T-cell (primary cell): Measurements from ENCODE around the gene IFI6. TPM values are rescaled to one million over a fixed set of nuclear protein-coding genes. Genes with fewer than 3 reads are reported as not detected.

Source experiments
- ATAC-seq, 4 experiments: fragments of 200-7000 bp in 3 of 4; fragments of 150-1000 bp in 1 of 4; cut with Tn5 transposase; replicated peaks in 1 of 4; 1 replicate in 3 of 4; 2 replicates in 1 of 4; pipeline ENCODE4 v1.10.0; 2021; ENCODE audit warnings: moderate library complexity in 3 of 4, mild to moderate bottlenecking in 2 of 4, moderate number of reproducible peaks in 1 of 4
- CTCF ChIA-PET, 2 donors: fragments of 300-600 bp; sonication (Branson Sonifier 250); formaldehyde crosslinking; loops; one replicate each; lab custom pipeline; 2022; ENCODE audit warnings: antibody characterized with exemption in 2 of 2; lab: Charles Lee
- POLR2A ChIA-PET, 2 donors: fragments of 300-600 bp; sonication (Branson Sonifier 250); formaldehyde crosslinking; loops; one replicate each; lab custom pipeline; 2022; ENCODE audit warnings: antibody characterized with exemption in 2 of 2; lab: Charles Lee
- DNase-seq, 35 experiments: peaks; one replicate each; pipeline versions ENCODE4 v3.0.0 to v3.0.0-alpha.2; 2013 to 2023
- H3K27ac ChIP-seq: one replicate; pipeline ENCODE4 v1.5.1; 2013; ENCODE audit warnings: low read length
- H3K27me3 ChIP-seq, 2 experiments: replicated peaks in 1 of 2; 1 replicate in 1 of 2; 2 replicates in 1 of 2; pipeline versions ENCODE4 v1.6.1 to v1.7.0; 2013; ENCODE audit warnings: low read length in 1 of 2, mixed read lengths in 1 of 2; ENCODE audit not compliant: control insufficient read depth in 2 of 2, insufficient read depth in 2 of 2; ENCODE audit errors: extremely low read depth in 1 of 2
- H3K36me3 ChIP-seq, 2 donors: 1 replicate in 1 of 2; 2 replicates in 1 of 2; pipeline versions ENCODE4 v1.6.1 to v1.7.0; 2013; ENCODE audit warnings: low read length in 1 of 2; ENCODE audit not compliant: control insufficient read depth in 2 of 2, insufficient read depth in 1 of 2; ENCODE audit errors: extremely low read depth in 1 of 2
- H3K4me1 ChIP-seq, 2 experiments: 1 replicate in 1 of 2; 2 replicates in 1 of 2; pipeline versions ENCODE4 v1.6.1 to v1.7.0; 2013; ENCODE audit warnings: low read length in 2 of 2, mixed read lengths in 1 of 2; ENCODE audit not compliant: insufficient read depth in 2 of 2, control insufficient read depth in 1 of 2; ENCODE audit errors: extremely low read depth in 1 of 2
- H3K4me3 ChIP-seq, 2 donors: 1 replicate in 1 of 2; 2 replicates in 1 of 2; pipeline versions ENCODE4 v1.5.1 to v1.7.0; 2013; ENCODE audit warnings: mild to moderate bottlenecking in 2 of 2, low read length in 1 of 2, moderate library complexity in 1 of 2; ENCODE audit not compliant: control insufficient read depth in 1 of 2; ENCODE audit errors: extremely low read depth in 1 of 2
- H3K9me3 ChIP-seq: 2 replicates; pipeline ENCODE4 v1.7.0; 2013
- H3K27ac Mint-ChIP-seq, 2 donors: one replicate each; pipeline ENCODE4 v1.8.0; 2020 to 2021; ENCODE audit warnings: mild to moderate bottlenecking in 2 of 2, mixed read lengths in 2 of 2
- H3K27me3 Mint-ChIP-seq, 2 donors: one replicate each; pipeline ENCODE4 v1.8.0; 2021 to 2022; ENCODE audit warnings: mixed read lengths in 2 of 2
- H3K36me3 Mint-ChIP-seq: one replicate; pipeline ENCODE4 v1.8.0; 2021; ENCODE audit warnings: mixed read lengths
- H3K4me1 Mint-ChIP-seq, 3 donors: one replicate each; pipeline ENCODE4 v1.8.0; 2020 to 2022; ENCODE audit warnings: mixed read lengths in 3 of 3, mild to moderate bottlenecking in 1 of 3
- H3K4me3 Mint-ChIP-seq, 3 donors: one replicate each; pipeline ENCODE4 v1.8.0; 2020 to 2022; ENCODE audit warnings: mild to moderate bottlenecking in 3 of 3, mixed read lengths in 3 of 3, moderate library complexity in 3 of 3
- H3K9me3 Mint-ChIP-seq, 3 donors: one replicate each; pipeline ENCODE4 v1.8.0; 2020 to 2022; ENCODE audit warnings: mixed read lengths in 3 of 3
- WGBS: methylation state at CpG from one replicate; pipeline ENCODE4 v1.1.5; 2013; ENCODE audit warnings: missing lambda C conversion rate; ENCODE audit not compliant: insufficient coverage; 5-methylcytosine and 5-hydroxymethylcytosine counted together
- total RNA-seq, 35 experiments: library from RNA in 6 of 35; stranded (reverse) in 6 of 35; fragments of 120-200 nt in 1 of 35; gene quantifications; one replicate each; pipeline versions ENCODE4 v1.2.1 to v1.2.4 and lab custom pipeline; 2013 to 2026

IFI6 gene
- total RNA-seq, 5 donors from 2014 or later (not counting 1 experiment from before 2014, with no cell fraction given), result 28.2 to 52.1 (median 40.7) TPM

- Mint-ChIP-seq H3K27ac (no peak overlapping the region), H3K4me3 (no peak overlapping the region), H3K36me3 (peaks cover 15% of the 10 kb centered on the region), H3K4me1 (no peaks in the 10 kb centered on the region), H3K9me3 (peaks cover 0 to 15% (median 13%) of the 10 kb centered on the region in 3 donors), H3K27me3 (no peaks in the 10 kb centered on the region)
- peaks cover 0 to 2% of the 10 kb centered on the region in 2 experiments for H3K27me3 ChIP-seq
- ATAC-seq, result no peak
- no peak overlapping the region for H3K27ac ChIP-seq
- POLR2A ChIA-PET, result no interaction called here
- H3K4me3 ChIP-seq, result no peak overlapping the region
- DNase-seq, result no peak
- H3K36me3 ChIP-seq, result no peaks in the 10 kb centered on the region
- no peaks in the 10 kb centered on the region for H3K9me3 ChIP-seq
- H3K4me1 ChIP-seq, result no peaks in the 10 kb centered on the region
- CTCF ChIA-PET, result interaction anchor here in 1 of 2 donors (1.2 kb wide), 1 partner anchor 14 kb away, joined by 3 read pairs; no protein-coding TSS in a partner anchor
Observed at GRCh38 chr1:27678747-27679146, 6.8 kb upstream of the IFI6 start.

GRCh38 chr1:27676410-27676809, 4.4 kb upstream of the IFI6 start:
- Histone ChIP-seq H3K36me3 (no peaks in the 10 kb centered on the region), H3K27me3 (peaks cover 0 to 2% of the 10 kb centered on the region in 2 experiments), H3K4me1 (peaks cover 4 to 17% of the 10 kb centered on the region in 2 experiments), H3K4me3 (no peak overlapping the region), H3K27ac (no peak overlapping the region), H3K9me3 (no peaks in the 10 kb centered on the region)
- CTCF ChIA-PET, result no interaction called here
- no peak for DNase-seq
- peaks cover 0 to 7% (median 2%) of the 10 kb centered on the region in 3 donors for H3K9me3 Mint-ChIP-seq
- ATAC-seq, result no peak
- WGBS, result no CpG with 5 or more reads among the region's 1 CpG
- H3K4me3 Mint-ChIP-seq, result no peak overlapping the region
- POLR2A ChIA-PET, result no interaction called here
- peaks cover 8% of the 10 kb centered on the region for H3K36me3 Mint-ChIP-seq
- peaks cover 11 to 16% (median 12%) of the 10 kb centered on the region in 3 donors for H3K4me1 Mint-ChIP-seq
- no peaks in the 10 kb centered on the region for H3K27me3 Mint-ChIP-seq
- H3K27ac Mint-ChIP-seq, result no peak overlapping the region

DNA sequence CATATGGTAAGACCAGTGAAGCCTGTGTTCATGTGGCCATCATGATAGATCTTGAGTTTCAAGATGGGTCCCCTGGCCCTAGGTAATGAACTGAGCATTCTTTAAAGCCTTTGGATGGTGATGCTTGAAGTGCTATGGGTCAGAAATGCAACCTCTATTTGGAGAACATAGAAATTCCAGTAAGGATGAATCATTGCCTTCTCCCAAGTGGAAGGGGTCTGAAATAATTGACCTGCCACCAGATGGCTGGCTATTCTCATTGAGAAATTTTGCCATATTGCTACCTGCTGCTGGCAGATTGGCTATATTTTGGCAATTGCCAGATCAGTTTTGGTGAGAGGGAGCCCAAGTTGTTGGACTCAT, 739 bp upstream of the IFI6 start:
- Histone ChIP-seq H3K4me3 (peak overlapping the region; percentile 58 to 71), H3K27me3 (no peaks in the 10 kb centered on the region), H3K9me3 (no peaks in the 10 kb centered on the region), H3K4me1 (peaks cover 12 to 42% of the 10 kb centered on the region in 2 experiments), H3K27ac (peak overlapping the region; percentile 91), H3K36me3 (peaks cover 0 to 2% of the 10 kb centered on the region in 2 donors)
- POLR2A ChIA-PET, result interaction anchor here in 1 of 2 donors (2.0 kb wide), 1 partner anchor 53 kb away, joined by 11 read pairs; the partner anchor contains the start of gene FAM76A
- Mint-ChIP-seq H3K4me3 (peak overlapping the region; percentile 89 to 97 (median 95)), H3K36me3 (peaks cover 3% of the 10 kb centered on the region), H3K9me3 (no peaks in the 10 kb centered on the region), H3K27ac (peak overlapping the region; percentile 98 to 99), H3K4me1 (peaks cover 32 to 44% (median 40%) of the 10 kb centered on the region in 3 donors), H3K27me3 (no peaks in the 10 kb centered on the region)
- DNase-seq (no peak), ATAC-seq (peak in 1 of 4 experiments; percentile 1)
- CTCF ChIA-PET, result interaction anchor here in 1 of 2 donors (0.8 to 1.8 kb wide), 4 partner anchors 10 to 370 kb away, joined by 3 to 19 read pairs (median 6); partner anchors contain the start of gene FAM76A

- H3K36me3 ChIP-seq, result peaks cover 2 to 17% of the 10 kb centered on the region in 2 donors
- Mint-ChIP-seq H3K9me3 (no peaks in the 10 kb centered on the region), H3K27me3 (no peaks in the 10 kb centered on the region), H3K27ac (peak overlapping the region; percentile 40 to 90), H3K4me3 (peak overlapping the region; percentile 74 to 95 (median 89)), H3K4me1 (peaks cover 32 to 46% (median 43%) of the 10 kb centered on the region in 3 donors), H3K36me3 (peaks cover 21% of the 10 kb centered on the region)
- H3K4me1 ChIP-seq, result peaks cover 12 to 42% of the 10 kb centered on the region in 2 experiments
- no peak for ATAC-seq
- no peaks in the 10 kb centered on the region for H3K9me3 ChIP-seq
- H3K27ac ChIP-seq, result no peak overlapping the region
- ChIA-PET CTCF (interaction anchor here (0.7 to 1.8 kb wide), 25 partner anchors 8 to 1212 kb away, joined by 3 to 15 read pairs (median 4); partner anchors contain the start of genes AHDC1 (in 1 of the 2), FAM76A (in 1 of the 2), STX12 (in 1 of the 2) and WASF2 (in 1 of the 2)), POLR2A (interaction anchor here in 1 of 2 donors (0.6 to 1.2 kb wide), 4 partner anchors 56 to 973 kb away, joined by 3 to 9 read pairs (median 4); partner anchors contain the start of gene FAM76A)
- no peak overlapping the region for H3K4me3 ChIP-seq
- WGBS, result 100% methylated on average over 1 of the region's 4 CpGs
- no peak for DNase-seq
- no peaks in the 10 kb centered on the region for H3K27me3 ChIP-seq
Observed at GRCh38 chr1:27669876-27670275, 2.1 kb downstream of the IFI6 start.

DNA sequence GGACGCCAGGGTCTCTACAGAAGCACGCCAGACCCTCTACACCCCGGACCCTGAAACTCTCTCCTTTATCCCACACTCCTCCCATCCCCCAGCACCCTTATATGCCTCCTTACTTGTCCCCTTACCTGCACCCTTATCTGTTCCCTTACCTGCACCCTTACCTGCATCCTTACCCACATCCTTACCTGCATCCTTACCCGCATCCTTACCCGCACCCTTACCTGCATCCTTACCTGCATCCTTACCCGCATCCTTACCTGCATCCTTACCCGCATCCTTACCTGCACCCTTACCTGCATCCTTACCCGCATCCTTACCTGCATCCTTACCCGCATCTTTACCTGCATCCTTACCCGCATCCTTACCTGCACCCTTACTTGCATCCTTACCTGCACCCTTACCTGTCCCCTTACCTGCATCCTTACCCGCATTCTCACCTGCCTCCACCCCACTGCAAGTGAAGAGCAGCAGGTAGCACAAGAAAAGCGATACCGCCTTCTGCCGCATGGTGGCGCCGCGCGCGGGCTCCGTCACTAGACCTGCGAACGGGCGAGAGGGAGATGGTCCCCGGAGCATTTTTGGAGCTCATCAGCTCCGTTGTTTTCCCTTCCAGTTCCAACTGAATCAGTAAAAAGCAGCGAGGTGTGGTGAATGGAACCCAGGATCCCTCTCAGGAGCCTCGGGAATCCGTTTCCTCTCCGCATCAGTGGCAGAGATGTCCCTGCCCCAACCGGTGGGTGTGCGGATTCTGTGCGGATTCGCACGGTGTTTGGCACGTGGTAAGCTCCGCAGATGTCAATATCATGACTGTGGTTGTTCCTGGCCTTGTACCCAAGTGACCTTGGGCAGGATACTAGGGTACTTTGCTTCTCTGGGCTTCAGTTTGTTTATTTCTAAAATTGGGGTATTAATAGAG, 2.9 kb downstream of the IFI6 start:
- H3K36me3 Mint-ChIP-seq, result peaks cover 21% of the 10 kb centered on the region
- H3K4me1 ChIP-seq, result peaks cover 12 to 42% of the 10 kb centered on the region in 2 experiments
- POLR2A ChIA-PET, result interaction anchor here in 1 of 2 donors (0.6 to 1.2 kb wide), 3 partner anchors 56 to 354 kb away, joined by 4 to 9 read pairs (median 4); partner anchors contain the start of gene FAM76A
- DNase-seq (peak; percentile 59 to 92 (median 84)), ATAC-seq (peak; percentile 39 to 50 (median 44))
- H3K4me3 Mint-ChIP-seq, result peak overlapping the region; percentile 74 to 95 (median 89)
- no peaks in the 10 kb centered on the region for H3K9me3 ChIP-seq
- no peaks in the 10 kb centered on the region for H3K27me3 Mint-ChIP-seq
- CTCF ChIA-PET, result interaction anchor here (0.7 to 1.8 kb wide), 31 partner anchors 8 to 1213 kb away, joined by 3 to 15 read pairs (median 4); partner anchors contain the start of genes AHDC1 (in 1 of the 2), FAM76A (in 1 of the 2), STX12 (in 1 of the 2) and WASF2 (in 1 of the 2)
- H3K27ac ChIP-seq, result no peak overlapping the region
- peaks cover 32 to 48% (median 43%) of the 10 kb centered on the region in 3 donors for H3K4me1 Mint-ChIP-seq
- H3K4me3 ChIP-seq, result peak overlapping the region; percentile 46 to 74
- 23% methylated on average over 26 of the region's 36 CpGs for WGBS
- H3K27me3 ChIP-seq, result no peaks in the 10 kb centered on the region
- H3K36me3 ChIP-seq, result peaks cover 2 to 17% of the 10 kb centered on the region in 2 donors
- H3K9me3 Mint-ChIP-seq, result no peaks in the 10 kb centered on the region
- H3K27ac Mint-ChIP-seq, result peak overlapping the region; percentile 40 to 90
